ENCODE measurements around the gene FAM227B. TPM values are rescaled to one million over a fixed set of nuclear protein-coding genes. Genes with fewer than 3 reads are reported as not detected.

The FAM227B gene
- total and polyA plus RNA-seq, 10 donors: 4.1 to 7.5 (median 5.2) TPM

DNA sequence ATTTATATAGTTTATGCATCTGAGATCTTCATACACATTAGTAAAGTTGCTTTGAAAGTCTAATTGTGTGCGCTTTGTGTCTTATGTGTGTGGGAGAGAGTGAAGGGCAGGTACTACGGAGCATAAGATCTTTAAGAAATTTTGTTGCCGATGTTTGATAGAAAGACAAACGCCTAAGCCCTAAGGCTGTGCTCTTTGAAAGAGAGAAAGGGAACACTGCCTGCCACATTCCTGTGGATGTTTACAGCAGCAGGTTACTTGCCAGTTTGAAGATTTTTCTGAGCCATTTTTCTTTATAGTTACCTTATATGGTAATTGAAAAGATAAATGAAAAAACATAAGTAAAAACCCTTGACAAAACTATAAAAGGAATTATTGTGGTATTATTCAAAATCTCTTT lies 17.2 kb upstream of the FAM227B start:
- Histone ChIP-seq H3K4me3 (no peak overlapping the region), H3K36me3 (peaks cover 0 to 80% (median 23%) of the 10 kb centered on the region in 6 donors), H3K4me1 (no peaks in the 10 kb centered on the region), H3K9me3 (no peaks in the 10 kb centered on the region), H3K27me3 (replicated peaks in 1 of 7) (no peaks in the 10 kb centered on the region), H3K27ac (no peak overlapping the region)
- intact Hi-C loops (cut with DNase I; ENCODE audit: low total_unique reads): no loop called here
- DNase-seq: no peak
- TF ChIP-seq POLR2AphosphoS5 (IDR thresholded peaks at IDR 0.05) (no peak), POLR2A (IDR thresholded peaks at IDR 0.05) (no peak), CTCF (IDR thresholded peaks at IDR 0.05 in 8 of 11, conservative IDR thresholded peaks at IDR 0.05 in 3 of 11) (no peak)
- WGBS, 5 donors: 93 to 95% (median 94%) methylated on average over 4 of the region's 4 CpGs

DNA sequence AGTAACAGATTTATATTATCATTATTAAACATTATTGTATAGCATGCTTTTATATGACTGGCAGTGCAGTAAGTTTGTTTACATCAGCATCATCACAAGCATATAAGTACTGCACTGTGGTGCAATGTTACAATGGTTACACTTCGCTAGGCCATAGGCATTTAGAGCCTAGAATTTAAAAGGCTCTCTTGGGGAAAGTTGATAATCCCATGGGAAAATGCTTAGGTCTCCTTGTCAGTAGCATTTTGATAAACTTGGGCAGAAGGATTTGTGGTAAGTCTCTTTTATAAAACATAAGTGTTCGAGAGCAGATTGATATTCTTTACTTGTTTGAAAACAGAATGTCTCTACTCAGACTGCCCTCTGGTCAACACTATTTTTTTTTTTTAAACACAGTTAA lies 7.8 kb upstream of the FAM227B start:
- intact Hi-C loops (cut with DNase I; ENCODE audit: low total_unique reads): no loop called here
- Histone ChIP-seq H3K27ac (no peak overlapping the region), H3K36me3 (peaks cover 0 to 80% (median 17%) of the 10 kb centered on the region in 6 donors), H3K9me3 (peaks cover 0 to 25% (median 18%) of the 10 kb centered on the region in 8 donors), H3K4me1 (peaks cover 0 to 7% (median under 1%) of the 10 kb centered on the region in 6 donors), H3K27me3 (replicated peaks in 1 of 7) (no peaks in the 10 kb centered on the region), H3K4me3 (no peak overlapping the region)
- TF ChIP-seq POLR2AphosphoS5 (IDR thresholded peaks at IDR 0.05) (no peak), CTCF (IDR thresholded peaks at IDR 0.05 in 8 of 11, conservative IDR thresholded peaks at IDR 0.05 in 3 of 11) (no peak), POLR2A (IDR thresholded peaks at IDR 0.05) (no peak)
- no peak for DNase-seq
- 92 to 100% (median 99%) methylated on average over 2 of the region's 2 CpGs for WGBS, 5 donors

- no peaks in the 10 kb centered on the region for H3K27me3 ChIP-seq (replicated peaks in 1 of 7)
- no peak for DNase-seq
- intact Hi-C loops (cut with DNase I; ENCODE audit: low total_unique reads): no loop called here
- H3K27ac ChIP-seq: no peak overlapping the region
- H3K4me3 ChIP-seq: no peak overlapping the region
- 77 to 95% (median 88%) methylated on average over 1 of the region's 1 CpG for WGBS, 5 donors
- H3K36me3 ChIP-seq: peaks cover 0 to 72% (median 15%) of the 10 kb centered on the region in 6 donors
- H3K4me1 ChIP-seq: peaks cover 2 to 16% (median 10%) of the 10 kb centered on the region in 6 donors
- H3K9me3 ChIP-seq: peaks cover 0 to 25% (median 18%) of the 10 kb centered on the region in 8 donors
- TF ChIP-seq POLR2AphosphoS5 (IDR thresholded peaks at IDR 0.05): no peak
- no peak for TF ChIP-seq POLR2A (IDR thresholded peaks at IDR 0.05)
- TF ChIP-seq CTCF (IDR thresholded peaks at IDR 0.05 in 8 of 11, conservative IDR thresholded peaks at IDR 0.05 in 3 of 11): no peak
These were observed 6.8 kb upstream of the FAM227B start for GRCh38 chr15:49627407-49627877.

DNA sequence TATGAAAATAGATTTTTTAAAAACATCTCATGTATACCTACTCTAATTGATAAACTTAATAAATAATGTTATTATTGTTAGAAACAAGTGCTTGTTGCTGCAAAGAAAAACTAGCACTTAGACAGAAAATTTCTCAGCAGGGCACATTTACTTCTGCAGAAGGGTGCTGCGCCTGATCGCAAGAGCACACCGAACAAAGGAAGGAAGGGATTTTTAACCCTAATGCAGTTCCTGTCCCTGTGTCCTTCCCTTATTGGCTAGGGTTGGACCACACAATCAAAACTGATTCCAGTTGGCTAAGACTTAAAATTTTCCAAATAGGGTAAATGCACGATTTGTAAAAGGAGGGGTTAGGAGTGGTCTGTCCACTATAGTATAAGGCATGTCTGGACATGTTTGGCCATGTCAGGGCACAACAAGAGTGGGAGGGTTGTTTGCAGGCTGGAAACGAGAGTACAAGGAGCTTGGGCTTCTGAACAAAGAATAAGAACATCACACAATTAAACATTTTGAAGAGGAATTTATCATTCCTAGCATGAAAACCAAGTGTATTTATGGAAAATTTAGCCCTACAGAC lies 4.9 kb upstream of the FAM227B start:
- H3K4me3 ChIP-seq: no peak overlapping the region
- H3K27ac ChIP-seq: no peak overlapping the region
- TF ChIP-seq POLR2AphosphoS5 (IDR thresholded peaks at IDR 0.05) (no peak), POLR2A (IDR thresholded peaks at IDR 0.05) (no peak), CTCF (IDR thresholded peaks at IDR 0.05 in 8 of 11, conservative IDR thresholded peaks at IDR 0.05 in 3 of 11) (no peak)
- no peak for DNase-seq
- peaks cover 8 to 29% (median 21%) of the 10 kb centered on the region in 6 donors for H3K4me1 ChIP-seq
- peaks cover 0 to 54% (median 13%) of the 10 kb centered on the region in 6 donors for H3K36me3 ChIP-seq
- intact Hi-C loops (cut with DNase I; ENCODE audit: low total_unique reads): no loop called here
- peaks cover 0 to 25% (median 18%) of the 10 kb centered on the region in 8 donors for H3K9me3 ChIP-seq
- 94 to 98% (median 96%) methylated on average over 5 of the region's 5 CpGs for WGBS, 5 donors
- no peaks in the 10 kb centered on the region for H3K27me3 ChIP-seq (replicated peaks in 1 of 7)

Measured in spleen (tissue), 11 donors.